ENCODE data around the gene TRAP1. TPM values are rescaled to one million over a fixed set of nuclear protein-coding genes. Genes with fewer than 3 reads are reported as not detected.
A peak's percentile ranks its signal among the peaks of the same experiment; 100 is the strongest.

Gene TRAP1
- total RNA-seq, 1 experiment from 2014 or later = 93.8 TPM

GRCh38 chr16:3738541-3738940 lies 21.2 kb upstream of the TRAP1 start:
- DNase-seq (ENCODE audit: low spot score) = no peak
- in situ Hi-C loops (cut with HindIII; ENCODE audit: low sequenced_read_pairs) = no loop called here

GRCh38 chr16:3738128-3738527 lies 20.8 kb upstream of the TRAP1 start:
- in situ Hi-C loops (cut with HindIII; ENCODE audit: low sequenced_read_pairs) = no loop called here
- no peak for DNase-seq (ENCODE audit: low spot score)

DNA sequence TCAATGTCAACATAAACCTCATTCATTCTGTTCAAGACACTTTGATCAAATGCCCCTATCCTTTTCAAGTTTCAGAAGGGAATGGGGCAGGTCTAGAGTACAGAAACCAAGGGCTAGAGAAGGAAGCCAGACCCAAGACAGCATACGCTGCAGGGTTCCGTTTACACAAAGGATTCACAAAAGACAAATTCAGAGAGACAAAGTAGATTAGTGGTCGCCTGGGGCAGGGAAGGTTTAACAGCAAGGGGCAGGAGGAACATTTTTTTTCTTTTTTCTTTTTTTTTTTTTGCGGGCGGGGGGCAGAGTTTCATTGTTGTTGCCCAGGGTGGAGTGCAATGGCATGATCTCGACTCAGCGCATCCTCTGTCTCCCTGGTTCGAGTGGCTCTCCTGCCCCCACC lies 19.9 kb upstream of the TRAP1 start:
- DNase-seq (ENCODE audit: low spot score) = no peak
- in situ Hi-C loops (cut with HindIII; ENCODE audit: low sequenced_read_pairs) = no loop called here

DNA sequence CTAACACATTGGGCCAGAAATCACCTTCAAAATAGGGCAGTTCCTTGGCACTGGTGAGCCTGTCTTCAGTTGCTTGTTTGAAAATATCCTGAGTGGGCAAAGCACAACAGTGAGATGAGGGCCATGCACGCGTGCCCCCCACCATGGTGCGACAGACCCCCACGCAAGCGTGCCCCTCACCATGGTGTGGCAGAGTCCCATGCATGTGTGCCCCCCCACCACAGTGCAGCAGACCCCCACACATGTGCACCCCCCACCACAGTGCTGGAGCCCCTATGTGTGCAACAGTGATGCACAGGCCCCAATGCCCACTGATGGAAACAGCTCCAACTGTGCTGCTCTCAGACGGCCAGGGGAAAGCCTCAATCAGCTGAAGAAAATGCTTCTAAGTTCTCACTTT lies 18.8 kb upstream of the TRAP1 start:
- in situ Hi-C loops (cut with HindIII; ENCODE audit: low sequenced_read_pairs) = no loop called here
- no peak for DNase-seq (ENCODE audit: low spot score)

DNA sequence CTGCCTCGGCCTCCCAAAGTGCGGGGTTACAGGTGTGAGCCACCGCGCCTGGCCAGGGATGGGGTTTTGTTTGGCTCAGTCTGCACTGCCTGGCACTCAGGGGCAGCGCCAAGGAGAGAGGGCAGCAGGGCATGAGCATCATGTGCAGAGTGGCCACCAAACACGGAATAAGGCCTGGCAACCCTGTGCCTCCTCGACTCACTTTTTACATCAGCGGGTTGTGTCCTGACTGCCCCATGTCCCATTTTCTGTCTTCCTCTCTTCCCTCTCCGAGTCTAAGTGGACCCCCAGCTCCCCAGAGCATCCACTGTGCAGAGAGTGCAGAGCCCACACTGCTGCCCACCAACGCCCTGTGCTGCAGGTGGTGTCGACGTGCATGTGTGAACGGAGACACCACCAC lies 18.2 kb upstream of the TRAP1 start:
- DNase-seq (ENCODE audit: low spot score) = no peak
- in situ Hi-C loops (cut with HindIII; ENCODE audit: low sequenced_read_pairs) = no loop called here

GRCh38 chr16:3734758-3735221 lies 17.5 kb upstream of the TRAP1 start:
- no peak for DNase-seq (ENCODE audit: low spot score)
- in situ Hi-C loops (cut with HindIII; ENCODE audit: low sequenced_read_pairs) = no loop called here

DNA sequence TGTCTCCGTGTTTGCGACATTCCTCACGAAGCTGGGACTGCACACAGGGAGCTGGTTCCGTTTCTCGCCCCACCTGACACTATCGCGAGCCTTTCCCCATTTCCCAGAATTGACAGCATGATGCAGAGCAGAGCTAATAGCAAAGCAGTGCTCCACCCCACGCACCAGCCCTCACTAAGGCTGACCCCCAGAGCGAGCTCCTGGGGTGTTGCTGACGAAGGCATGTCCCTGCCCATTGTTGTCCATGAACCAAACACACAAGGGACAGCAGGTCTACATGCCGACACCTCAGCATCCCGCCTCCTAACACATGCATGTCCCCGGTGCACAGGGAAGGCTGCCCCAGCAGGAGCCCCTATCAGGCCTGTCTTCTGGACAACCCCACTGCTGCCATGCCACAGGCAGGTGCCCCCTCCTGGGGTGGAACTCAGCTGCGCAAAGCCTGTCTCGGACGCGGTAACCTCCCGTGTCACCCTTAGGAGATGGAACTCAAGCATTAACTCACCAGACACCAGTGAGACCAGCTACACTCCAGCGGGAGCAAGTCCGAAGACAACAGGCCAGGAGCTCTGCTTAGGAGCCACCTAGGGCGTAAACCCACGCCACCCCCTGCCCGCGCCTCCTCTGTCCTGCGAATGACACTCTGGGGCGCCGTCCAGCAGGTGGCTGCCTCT lies 16.9 kb upstream of the TRAP1 start:
- in situ Hi-C loops (cut with HindIII; ENCODE audit: low sequenced_read_pairs) = no loop called here
- no peak for DNase-seq (ENCODE audit: low spot score)

DNA sequence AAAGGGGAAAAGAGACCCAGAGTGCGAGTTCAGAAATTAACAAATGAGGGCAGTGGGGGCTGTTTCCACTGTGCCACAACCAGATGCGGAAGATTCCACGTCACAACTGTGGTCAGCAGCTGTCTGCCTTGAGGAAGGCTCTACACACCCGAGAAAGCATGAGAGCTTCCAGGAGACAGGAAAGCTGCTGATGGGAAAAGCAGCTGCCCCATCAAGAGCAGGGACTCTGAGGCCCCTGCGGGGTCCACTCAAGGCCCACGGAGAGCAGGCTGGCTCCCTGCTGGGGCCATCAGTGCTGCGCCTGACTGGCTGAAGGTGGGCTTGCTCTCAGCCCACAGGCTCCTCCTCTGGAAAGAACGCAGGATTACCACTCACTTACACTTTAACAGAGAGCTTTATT lies 14.8 kb upstream of the TRAP1 start:
- in situ Hi-C loops (cut with HindIII; ENCODE audit: low sequenced_read_pairs) = no loop called here
- DNase-seq (ENCODE audit: low spot score) = no peak

- in situ Hi-C loops (cut with HindIII; ENCODE audit: low sequenced_read_pairs) = no loop called here
- no peak for DNase-seq (ENCODE audit: low spot score)
These were observed 14.0 kb upstream of the TRAP1 start for GRCh38 chr16:3731126-3731935.

GRCh38 chr16:3730161-3731125 lies 13.1 kb upstream of the TRAP1 start:
- DNase-seq (ENCODE audit: low spot score) = no peak
- in situ Hi-C loops (cut with HindIII; ENCODE audit: low sequenced_read_pairs) = no loop called here

- peak; percentile 14 for DNase-seq (ENCODE audit: low spot score)
- in situ Hi-C loops (cut with HindIII; ENCODE audit: low sequenced_read_pairs) = no loop called here
These were observed 12.1 kb upstream of the TRAP1 start for GRCh38 chr16:3729161-3730112.

DNA sequence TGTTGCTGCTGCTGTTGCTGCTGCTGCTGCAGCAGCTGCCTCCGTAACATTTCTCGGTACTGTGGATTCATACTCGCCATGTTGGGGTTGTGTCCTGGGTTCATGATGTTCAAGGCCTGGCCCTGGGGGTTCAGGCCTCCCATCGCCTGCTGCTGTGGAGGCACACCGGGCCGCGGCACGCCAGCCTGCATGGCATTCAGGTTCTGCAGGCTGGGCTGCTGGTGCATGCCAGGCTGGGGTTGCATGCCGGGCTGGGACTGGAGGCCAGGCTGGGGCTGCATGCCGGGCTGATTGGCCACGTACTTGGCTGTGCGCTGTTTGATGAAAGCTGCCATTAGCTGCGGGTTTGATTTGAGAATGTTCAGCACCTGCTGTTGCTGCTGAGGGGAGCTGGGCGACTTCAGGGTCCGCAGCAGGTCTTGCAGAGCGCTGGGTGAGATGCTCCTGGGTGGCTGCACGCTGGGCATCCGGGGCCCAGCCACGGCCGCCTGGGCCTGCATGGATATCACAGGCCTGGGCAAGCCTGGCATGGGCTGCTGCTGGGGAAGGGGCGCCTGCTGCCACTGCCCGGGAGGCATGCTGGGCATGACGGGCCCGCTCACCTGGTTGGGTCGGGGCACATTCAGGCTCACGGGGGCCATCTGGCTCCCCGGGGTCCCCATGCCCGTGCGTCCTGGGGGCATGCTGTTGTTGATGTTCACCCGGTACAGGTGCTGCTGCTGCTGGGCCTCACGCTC lies 11.3 kb upstream of the TRAP1 start:
- DNase-seq (ENCODE audit: low spot score) = no peak
- in situ Hi-C loops (cut with HindIII; ENCODE audit: low sequenced_read_pairs) = no loop called here

- in situ Hi-C loops (cut with HindIII; ENCODE audit: low sequenced_read_pairs) = no loop called here
- DNase-seq (ENCODE audit: low spot score) = no peak
These were observed 10.6 kb upstream of the TRAP1 start for GRCh38 chr16:3727806-3728381.

- no peak for DNase-seq (ENCODE audit: low spot score)
- in situ Hi-C loops (cut with HindIII; ENCODE audit: low sequenced_read_pairs) = no loop called here
These were observed 8.8 kb upstream of the TRAP1 start for GRCh38 chr16:3726021-3726687.

- DNase-seq (ENCODE audit: low spot score) = no peak
- in situ Hi-C loops (cut with HindIII; ENCODE audit: low sequenced_read_pairs) = no loop called here
These were observed 8.0 kb upstream of the TRAP1 start for GRCh38 chr16:3725276-3725675.

GRCh38 chr16:3722508-3722907 lies 5.2 kb upstream of the TRAP1 start:
- DNase-seq (ENCODE audit: low spot score) = no peak
- in situ Hi-C loops (cut with HindIII; ENCODE audit: low sequenced_read_pairs) = no loop called here

GRCh38 chr16:3720418-3720817 lies 3.1 kb upstream of the TRAP1 start:
- no peak for DNase-seq (ENCODE audit: low spot score)
- in situ Hi-C loops (cut with HindIII; ENCODE audit: low sequenced_read_pairs) = no loop called here
